NB4 (cell line): Measurements from ENCODE around the gene ZBTB7C.

Source experiments
- MYC ChIP-seq: IDR thresholded peaks from 2 replicates; pipeline ENCODE4 v1.6.1; 2011; ENCODE audit warnings: low read depth, low read length
- POLR2A ChIP-seq: IDR thresholded peaks from 2 replicates; pipeline ENCODE4 v1.6.1; 2011; ENCODE audit warnings: mild to moderate bottlenecking; ENCODE audit not compliant: insufficient read length; ENCODE audit errors: extremely low read depth
- TF ChIP-seq, protein P1 (sequence below): IDR thresholded peaks from one replicate; pipeline ENCODE4 v1.5.1; 2012; ENCODE audit warnings: low read depth, low read length
- TF ChIP-seq, protein P2 (sequence below): IDR thresholded peaks from 2 replicates; pipeline ENCODE4 v1.6.1; 2011; ENCODE audit warnings: low read depth, low read length

DNA sequence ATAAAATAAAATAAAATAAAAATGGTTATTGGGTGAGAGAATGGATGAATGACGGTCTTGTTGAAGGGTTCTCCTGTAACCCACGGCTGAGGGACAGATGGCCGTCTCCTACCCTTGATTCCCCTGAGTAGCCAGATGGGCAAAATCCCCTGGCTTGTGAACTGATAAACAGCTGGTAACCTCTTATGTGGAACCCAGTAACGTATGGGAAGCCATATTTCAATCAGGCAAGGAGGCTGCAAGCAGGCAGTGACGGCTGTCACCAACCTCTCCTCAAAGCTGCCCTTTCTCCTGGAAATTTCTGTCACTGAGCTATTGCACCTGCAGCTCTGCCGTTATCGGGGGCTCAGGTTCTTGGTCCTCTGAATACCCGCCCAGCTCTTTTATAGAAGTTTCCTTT lies 313.5 kb downstream of the ZBTB7C start:
- TF ChIP-seq, protein P1, sequence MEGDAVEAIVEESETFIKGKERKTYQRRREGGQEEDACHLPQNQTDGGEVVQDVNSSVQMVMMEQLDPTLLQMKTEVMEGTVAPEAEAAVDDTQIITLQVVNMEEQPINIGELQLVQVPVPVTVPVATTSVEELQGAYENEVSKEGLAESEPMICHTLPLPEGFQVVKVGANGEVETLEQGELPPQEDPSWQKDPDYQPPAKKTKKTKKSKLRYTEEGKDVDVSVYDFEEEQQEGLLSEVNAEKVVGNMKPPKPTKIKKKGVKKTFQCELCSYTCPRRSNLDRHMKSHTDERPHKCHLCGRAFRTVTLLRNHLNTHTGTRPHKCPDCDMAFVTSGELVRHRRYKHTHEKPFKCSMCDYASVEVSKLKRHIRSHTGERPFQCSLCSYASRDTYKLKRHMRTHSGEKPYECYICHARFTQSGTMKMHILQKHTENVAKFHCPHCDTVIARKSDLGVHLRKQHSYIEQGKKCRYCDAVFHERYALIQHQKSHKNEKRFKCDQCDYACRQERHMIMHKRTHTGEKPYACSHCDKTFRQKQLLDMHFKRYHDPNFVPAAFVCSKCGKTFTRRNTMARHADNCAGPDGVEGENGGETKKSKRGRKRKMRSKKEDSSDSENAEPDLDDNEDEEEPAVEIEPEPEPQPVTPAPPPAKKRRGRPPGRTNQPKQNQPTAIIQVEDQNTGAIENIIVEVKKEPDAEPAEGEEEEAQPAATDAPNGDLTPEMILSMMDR: no peak
- TF ChIP-seq MYC (no peak), POLR2A (no peak)
- TF ChIP-seq, protein P2, sequence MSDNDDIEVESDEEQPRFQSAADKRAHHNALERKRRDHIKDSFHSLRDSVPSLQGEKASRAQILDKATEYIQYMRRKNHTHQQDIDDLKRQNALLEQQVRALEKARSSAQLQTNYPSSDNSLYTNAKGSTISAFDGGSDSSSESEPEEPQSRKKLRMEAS: no peak
